GM13976 (cell line): Measurements from ENCODE around the gene GRIK3.

ENCODE experiments used
- DNase-seq: peaks from one replicate; pipeline ENCODE4 v3.0.0; 2012; ENCODE audit warnings: low spot score
- CTCF ChIP-seq: IDR thresholded peaks from 2 replicates; pipeline ENCODE4 v1.5.1; 2012; ENCODE audit warnings: borderline replicate concordance, mild to moderate bottlenecking; ENCODE audit not compliant: insufficient read depth; ENCODE audit errors: extremely low read depth, missing control alignments, control extremely low read depth
- in situ Hi-C: fragments of 300-500 bp; cut with MboI; formaldehyde crosslinking; loops from one replicate; pipeline ENCODE4 v1.12.0; 2022; ENCODE audit warnings: low sequenced_read_pairs, mixed read lengths, inconsistent platforms; ENCODE audit not compliant: unreplicated experiment

Gene GRIK3

GRCh38 chr1:36934061-36934460 lies 100.3 kb downstream of the GRIK3 start:
- in situ Hi-C loops = no loop called here
- no peak for TF ChIP-seq CTCF
- no peak for DNase-seq

GRCh38 chr1:36927826-36928225 lies 106.5 kb downstream of the GRIK3 start:
- no peak for TF ChIP-seq CTCF
- in situ Hi-C loops = no loop called here
- no peak for DNase-seq

GRCh38 chr1:36925251-36925650 lies 109.1 kb downstream of the GRIK3 start:
- no peak for DNase-seq
- TF ChIP-seq CTCF = no peak
- in situ Hi-C loops = no loop called here

- DNase-seq = peak; percentile 63
- in situ Hi-C loops = no loop called here
- TF ChIP-seq CTCF = no peak
Observed at GRCh38 chr1:36924282-36924811, 110.0 kb downstream of the GRIK3 start.

- no peak for DNase-seq
- in situ Hi-C loops = no loop called here
- TF ChIP-seq CTCF = no peak
Observed at GRCh38 chr1:36922593-36923426, 111.5 kb downstream of the GRIK3 start.

- in situ Hi-C loops = no loop called here
- no peak for TF ChIP-seq CTCF
- DNase-seq = no peak
Observed at GRCh38 chr1:36922071-36922470, 112.2 kb downstream of the GRIK3 start.
